GM19438 (cell line): ENCODE data around the gene EIF4ENIF1.
A peak's percentile ranks its signal among the peaks of the same experiment; 100 is the strongest.
"Not testable (repeated sequence)": the region's sequence is repeated elsewhere in the genome, so short reads cannot be mapped to it uniquely, and the experiment has no call there.

ENCODE experiments used
- ATAC-seq: cut with Tn5 transposase; IDR thresholded peaks from one replicate; pipeline ENCODE4 v1.9.1; 2021; ENCODE audit warnings: low read depth; ENCODE audit not compliant: unreplicated experiment

Gene EIF4ENIF1

DNA sequence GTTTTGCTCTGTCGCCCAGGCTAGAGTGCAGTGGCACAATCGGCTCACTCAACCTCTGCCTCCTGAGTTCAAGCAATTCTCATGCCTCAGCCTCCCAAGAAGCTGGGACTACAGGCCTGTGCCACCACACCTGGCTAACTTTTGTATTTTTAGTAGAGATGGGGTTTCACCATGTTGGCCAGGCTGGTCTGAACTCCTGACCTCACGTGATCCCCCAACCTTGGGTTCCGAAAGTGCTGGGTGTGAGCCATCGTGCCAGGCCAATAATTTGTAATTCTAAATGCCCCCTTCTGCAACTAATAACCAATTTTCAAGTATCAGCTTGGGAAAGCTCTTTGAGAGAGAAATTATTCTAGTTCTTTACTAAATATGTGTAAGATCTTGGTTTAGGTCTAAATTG, 3.7 kb upstream of the EIF4ENIF1 start:
- ATAC-seq, result not testable (repeated sequence)

GRCh38 chr22:31492151-31492550, 2.5 kb upstream of the EIF4ENIF1 start:
- ATAC-seq, result no peak

GRCh38 chr22:31491218-31491962, 1.7 kb upstream of the EIF4ENIF1 start:
- ATAC-seq, result no peak

DNA sequence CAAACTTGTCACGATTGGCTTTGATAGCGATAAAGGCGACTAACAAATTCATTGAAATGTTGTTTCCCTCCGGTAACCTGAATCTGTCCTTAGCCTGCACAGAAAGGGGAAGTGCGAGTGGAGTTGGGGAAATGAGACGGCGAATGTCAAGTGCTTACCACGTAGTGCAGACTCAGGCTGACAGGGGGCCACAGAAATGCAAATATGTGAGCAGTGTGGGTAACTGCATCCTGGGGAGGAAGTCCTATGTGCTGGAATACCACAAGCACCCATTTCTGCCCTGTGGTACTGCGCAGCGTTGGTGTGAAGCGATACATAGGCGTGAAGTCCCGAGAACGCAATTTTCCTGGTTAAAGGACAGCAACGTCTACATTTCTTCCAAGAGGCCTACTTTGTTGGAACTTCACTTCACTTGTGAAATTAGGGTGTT, 869 bp upstream of the EIF4ENIF1 start:
- peak; percentile 55 for ATAC-seq

DNA sequence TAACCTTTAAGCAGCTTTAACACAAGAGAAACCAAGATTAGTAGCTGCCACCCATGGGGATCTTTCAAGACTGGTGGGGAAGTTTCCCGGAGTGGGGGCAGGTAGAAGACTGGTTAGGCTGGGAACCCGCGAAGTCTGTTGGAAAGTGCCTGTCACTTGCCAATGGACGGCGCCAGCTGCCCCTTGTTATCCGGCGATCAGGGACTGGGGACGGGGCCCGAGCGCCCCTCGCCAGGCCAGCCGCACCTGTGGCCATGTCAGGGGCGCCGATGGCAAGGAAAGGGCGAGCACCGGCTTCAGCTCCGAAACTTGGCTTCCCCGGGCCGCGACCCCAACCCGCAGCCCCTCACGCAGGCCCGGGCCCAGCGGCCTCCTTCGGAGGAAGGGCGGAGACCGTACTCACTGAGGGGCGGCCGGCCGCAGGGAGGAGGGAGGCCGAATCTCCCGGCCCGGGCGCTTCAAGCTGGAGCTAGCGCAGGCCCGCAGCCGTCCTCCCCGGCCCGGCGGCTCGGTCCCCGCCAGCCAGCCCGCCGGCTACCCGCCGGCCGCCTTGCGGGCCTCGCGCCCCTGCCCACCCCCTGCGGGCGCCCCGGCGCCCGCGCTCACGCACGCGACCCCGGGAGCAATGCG, 539 bp downstream of the EIF4ENIF1 start:
- ATAC-seq, result no peak

- ATAC-seq, result no peak
These were observed 1.2 kb downstream of the EIF4ENIF1 start for GRCh38 chr22:31488346-31488883.

DNA sequence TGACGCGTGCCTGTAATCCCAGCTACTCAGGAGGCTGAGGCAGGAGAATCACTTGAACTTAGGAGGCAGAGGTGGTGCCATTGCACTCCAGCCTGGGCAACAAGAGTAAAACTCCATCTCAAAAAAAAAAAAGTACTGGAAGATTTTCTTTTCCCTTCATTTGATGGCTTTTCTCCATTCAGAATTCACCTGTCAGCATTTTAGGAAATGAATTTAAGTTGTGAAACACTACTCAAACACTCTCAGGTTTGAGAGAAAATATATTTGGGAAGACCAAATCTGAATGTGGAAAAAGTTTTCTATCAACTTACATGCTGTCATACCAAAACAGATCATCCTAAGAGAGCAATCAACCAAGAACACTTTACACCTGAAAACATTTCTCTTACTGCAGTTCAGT, 2.7 kb downstream of the EIF4ENIF1 start:
- no peak for ATAC-seq

GRCh38 chr22:31486369-31486768, 3.3 kb downstream of the EIF4ENIF1 start:
- ATAC-seq, result not testable (repeated sequence)

DNA sequence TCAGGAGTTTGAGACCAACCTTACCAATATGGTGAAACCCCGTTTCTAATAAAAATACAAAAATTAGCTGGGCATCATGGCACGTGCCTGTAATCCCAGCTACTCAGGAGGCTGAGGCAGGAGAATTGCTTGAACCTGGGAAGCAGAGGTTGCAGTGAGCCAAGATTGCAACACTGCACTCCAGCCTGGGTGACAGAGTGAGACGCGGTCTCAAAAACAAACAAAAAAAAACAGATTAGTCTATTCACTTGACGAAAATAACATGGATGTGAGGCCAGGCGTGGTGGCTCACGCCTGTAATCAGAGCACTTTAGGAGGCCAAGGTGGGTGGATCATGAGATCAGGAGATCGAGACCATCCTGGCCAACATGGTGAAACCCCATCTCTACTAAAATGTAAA, 7.2 kb downstream of the EIF4ENIF1 start:
- not testable (repeated sequence) for ATAC-seq

GRCh38 chr22:31481129-31481528, 8.5 kb downstream of the EIF4ENIF1 start:
- ATAC-seq, result no peak

DNA sequence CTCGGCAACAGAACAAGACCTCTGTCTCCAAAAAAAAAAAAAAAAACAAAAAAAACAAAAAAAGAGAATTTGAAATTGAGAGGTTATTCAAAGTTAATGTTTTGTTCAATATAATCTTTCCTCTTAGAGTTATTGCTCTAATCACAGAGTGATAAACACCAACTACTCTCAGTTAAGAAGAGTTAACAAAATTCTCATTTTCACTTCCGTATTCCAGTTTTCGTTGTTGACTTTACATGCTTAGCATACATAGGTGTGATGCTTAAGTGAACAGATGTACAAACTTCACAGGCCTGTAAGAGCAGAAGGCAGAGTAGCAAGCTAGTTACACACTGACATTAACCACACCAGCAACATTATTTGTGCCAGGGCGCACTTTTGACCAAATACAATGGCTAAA, 12.3 kb downstream of the EIF4ENIF1 start:
- ATAC-seq, result no peak

GRCh38 chr22:31475800-31476199, 13.8 kb downstream of the EIF4ENIF1 start:
- no peak for ATAC-seq

DNA sequence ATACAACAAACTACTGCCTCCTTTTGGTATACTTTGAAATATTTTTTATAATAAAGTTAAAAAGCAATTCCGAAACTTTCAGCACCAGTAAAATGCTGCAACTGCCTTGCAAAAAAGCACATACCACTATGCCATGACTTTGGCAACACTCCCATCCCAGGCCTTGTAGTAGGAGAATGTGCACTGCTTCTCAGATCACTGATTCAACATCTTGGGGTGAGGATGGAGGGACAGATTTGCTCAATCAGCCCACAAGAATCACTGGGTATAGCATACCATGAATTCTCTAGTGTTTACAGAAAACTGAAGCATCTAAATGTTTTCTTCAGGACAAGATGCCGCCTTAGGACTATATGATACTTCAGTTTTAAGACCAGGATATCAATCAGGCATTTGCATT, 14.9 kb downstream of the EIF4ENIF1 start:
- no peak for ATAC-seq

GRCh38 chr22:31465307-31465706, 24.3 kb downstream of the EIF4ENIF1 start:
- ATAC-seq, result no peak

DNA sequence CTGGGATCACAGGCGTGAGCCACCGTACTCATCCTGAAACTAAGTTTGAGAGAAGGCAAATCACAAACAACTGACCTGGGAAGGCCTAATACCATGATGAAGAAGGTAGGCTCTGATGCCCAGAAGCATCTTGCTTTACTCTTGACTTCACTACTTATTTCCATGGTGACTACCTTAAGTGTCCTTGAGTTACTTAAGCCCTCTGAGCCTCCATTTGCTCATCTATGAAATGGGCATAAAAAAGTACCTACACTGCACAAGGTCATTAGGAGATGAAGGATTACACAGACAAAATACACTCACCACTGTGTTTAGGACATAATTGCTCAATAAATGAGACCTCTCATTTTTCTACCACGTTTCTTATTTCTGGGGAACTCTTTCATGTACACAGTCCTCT, 27.9 kb downstream of the EIF4ENIF1 start:
- no peak for ATAC-seq

DNA sequence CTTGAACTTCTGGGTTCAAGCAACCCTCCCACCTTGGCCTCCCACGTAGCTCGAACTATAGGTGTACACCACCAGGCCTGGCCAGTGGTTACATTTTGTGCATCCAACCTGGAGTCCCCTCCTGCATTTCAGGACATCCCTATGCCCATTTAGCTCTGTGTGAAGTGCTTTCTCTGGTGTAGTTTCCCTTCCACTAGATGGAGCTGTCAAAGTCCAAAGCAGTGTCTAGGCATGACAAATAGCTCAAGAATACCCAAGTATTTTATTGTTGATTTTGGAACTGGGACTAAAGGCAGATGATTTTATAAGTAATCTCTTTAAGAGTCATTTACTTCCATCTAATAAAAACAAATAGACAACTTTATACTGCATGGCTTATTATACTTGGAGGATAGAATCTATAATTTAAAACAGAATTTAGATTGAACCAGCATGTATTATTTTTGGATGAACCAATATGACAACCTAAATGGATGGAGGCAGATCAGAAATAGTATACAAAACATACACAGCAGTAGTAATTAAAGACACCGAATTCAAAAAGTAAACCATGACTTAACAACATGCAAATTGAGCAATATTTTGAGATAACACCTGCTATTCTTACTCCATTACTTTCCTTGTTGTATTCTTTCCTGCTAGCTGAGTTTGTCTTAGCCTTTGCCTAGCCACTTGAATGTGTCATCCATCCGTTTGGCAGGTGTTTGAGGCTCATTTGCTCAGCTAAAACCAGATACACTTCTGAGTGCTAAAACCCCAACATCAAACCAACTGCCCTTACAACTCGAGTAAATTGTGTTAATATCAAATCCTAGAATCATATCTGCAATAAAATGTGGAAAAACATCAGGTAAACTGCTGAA, 37.7 kb downstream of the EIF4ENIF1 start:
- no peak for ATAC-seq

GRCh38 chr22:31449506-31449905, 40.1 kb downstream of the EIF4ENIF1 start:
- no peak for ATAC-seq

DNA sequence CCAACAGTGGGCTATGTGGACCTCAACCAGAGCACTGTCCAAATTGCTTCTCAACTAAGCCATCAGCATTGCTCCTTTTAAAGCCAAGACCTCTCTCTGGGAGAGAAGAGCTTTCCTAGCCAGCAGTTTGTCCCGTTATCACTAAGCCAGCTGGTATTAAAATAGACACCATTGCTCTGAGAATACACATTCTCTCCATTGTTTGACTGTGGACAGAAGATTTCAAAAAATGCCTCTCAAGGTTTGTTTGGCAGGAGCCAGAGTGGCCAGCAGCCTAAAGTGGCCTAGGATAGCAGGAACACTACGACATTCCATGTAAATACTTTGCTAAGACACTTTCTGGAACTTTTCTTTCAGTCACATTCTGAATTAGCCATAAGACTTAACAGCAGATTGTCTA, 41.3 kb downstream of the EIF4ENIF1 start:
- no peak for ATAC-seq

GRCh38 chr22:31447337-31447736, 42.3 kb downstream of the EIF4ENIF1 start:
- no peak for ATAC-seq

DNA sequence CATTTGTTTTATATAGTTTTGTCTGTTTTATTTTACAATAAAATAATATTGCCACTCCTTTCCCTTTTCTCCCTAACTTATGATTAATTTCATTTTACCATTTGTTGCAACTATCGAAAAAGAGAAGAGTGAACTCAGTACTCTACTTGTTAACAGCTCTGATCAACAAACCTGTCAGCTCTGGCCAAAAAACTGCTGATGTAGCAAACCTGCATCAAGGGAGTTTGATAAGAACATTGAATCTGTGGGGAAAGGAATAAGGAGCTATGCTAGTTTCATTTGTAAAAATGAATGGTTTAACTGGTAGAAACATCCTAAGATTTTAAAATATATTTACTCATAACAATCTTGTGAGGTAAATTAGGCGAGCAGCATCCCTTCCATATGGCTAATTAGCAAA, 42.9 kb downstream of the EIF4ENIF1 start:
- no peak for ATAC-seq

DNA sequence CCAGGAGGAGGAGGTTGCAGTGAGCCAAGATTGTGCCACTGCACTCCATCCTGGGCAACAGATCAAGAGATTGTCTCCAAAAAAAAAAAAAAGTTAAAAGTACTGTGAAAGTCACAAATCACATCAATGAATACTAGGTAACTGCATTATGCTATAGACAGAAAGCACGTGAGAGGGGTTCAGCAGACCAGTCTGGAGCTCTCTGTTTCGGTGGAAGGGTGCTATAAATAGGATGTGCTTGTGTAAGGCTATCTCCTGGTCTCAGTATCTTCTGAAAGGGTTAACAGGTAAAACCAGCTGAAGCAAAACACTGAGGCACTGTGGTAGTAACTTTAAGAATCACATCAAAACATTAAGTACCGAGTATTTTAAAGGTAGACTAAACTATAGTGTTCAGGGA, 43.4 kb downstream of the EIF4ENIF1 start:
- ATAC-seq, result no peak
